Keratinocyte (primary cell): ENCODE data around the gene NFATC4. TPM values are rescaled to one million over a fixed set of nuclear protein-coding genes. Genes with fewer than 3 reads are reported as not detected.

Experiments
- DNase-seq: peaks from one replicate; pipeline ENCODE4 v3.0.0-alpha.2; 2011; ENCODE audit warnings: low read depth, missing footprints, low spot score
- FAIRE-seq: peaks from 2 replicates; lab custom pipeline; 2011; peaks lifted over from hg19 to GRCh38; lab: Jason Lieb, UNC
- H2AFZ ChIP-seq: 2 replicates; pipeline ENCODE4 v1.6.0; 2012; ENCODE audit warnings: low read length, control low read depth, inconsistent platforms; ENCODE audit not compliant: control insufficient read depth
- H3K27ac ChIP-seq: 2 replicates; pipeline ENCODE4 v1.5.1; 2011; ENCODE audit warnings: low read length; ENCODE audit not compliant: control insufficient read depth, insufficient read depth
- H3K27me3 ChIP-seq: 3 replicates; pipeline ENCODE4 v1.6.0; 2011; ENCODE audit warnings: low read length; ENCODE audit not compliant: control insufficient read depth, insufficient read depth; ENCODE audit errors: extremely low read depth
- H3K36me3 ChIP-seq, 2 experiments: 2 replicates in 1 of 2; 3 replicates in 1 of 2; pipeline ENCODE4 v1.5.1; 2011; ENCODE audit warnings: low read length in 2 of 2, mild to moderate bottlenecking in 1 of 2; ENCODE audit not compliant: control insufficient read depth in 2 of 2, insufficient read depth in 2 of 2; ENCODE audit errors: extremely low read depth in 1 of 2
- H3K4me1 ChIP-seq: 3 replicates; pipeline ENCODE4 v1.5.1; 2011; ENCODE audit warnings: low read length; ENCODE audit not compliant: control insufficient read depth, insufficient read depth; ENCODE audit errors: extremely low read depth
- H3K4me2 ChIP-seq: 3 replicates; pipeline ENCODE4 v1.6.0; 2011; ENCODE audit warnings: low read depth, low read length; ENCODE audit not compliant: control insufficient read depth, insufficient read depth; ENCODE audit errors: extremely low read depth
- H3K4me3 ChIP-seq, 3 experiments: fragments of 200-600 bp in 1 of 3; sonication (generic) in 1 of 3; 2 replicates in 2 of 3; 3 replicates in 1 of 3; pipeline ENCODE4 v1.5.1; 2011 to 2016; ENCODE audit warnings: low read length in 3 of 3, mild to moderate bottlenecking in 3 of 3, control low read depth in 2 of 3, inconsistent platforms in 1 of 3, low read depth in 1 of 3, mixed read lengths in 1 of 3, mixed run types in 1 of 3, moderate library complexity in 1 of 3; ENCODE audit not compliant: control insufficient read depth in 2 of 3, insufficient read depth in 2 of 3; ENCODE audit errors: extremely low read depth in 1 of 3
- H3K79me2 ChIP-seq: 2 replicates; pipeline ENCODE4 v1.6.0; 2012; ENCODE audit warnings: low read length; ENCODE audit not compliant: control insufficient read depth, insufficient read depth
- H3K9ac ChIP-seq: 3 replicates; pipeline ENCODE4 v1.6.0; 2011; ENCODE audit warnings: low read length; ENCODE audit not compliant: control insufficient read depth, insufficient read depth; ENCODE audit errors: extremely low read depth
- H3K9me1 ChIP-seq: 3 replicates; pipeline ENCODE4 v1.6.0; 2011; ENCODE audit warnings: low read length; ENCODE audit not compliant: control insufficient read depth, insufficient read depth; ENCODE audit errors: extremely low read depth
- H3K9me3 ChIP-seq: 2 replicates; pipeline ENCODE4 v1.5.1; 2012; ENCODE audit warnings: low read depth, low read length; ENCODE audit not compliant: control insufficient read depth
- H4K20me1 ChIP-seq: 3 replicates; pipeline ENCODE4 v1.6.0; 2011; ENCODE audit warnings: low read length; ENCODE audit not compliant: control insufficient read depth, insufficient read depth; ENCODE audit errors: extremely low read depth
- EZH2 ChIP-seq: IDR thresholded peaks from one replicate; pipeline ENCODE4 v1.6.1; 2012; ENCODE audit warnings: inconsistent platforms, mild to moderate bottlenecking, low read length, moderate library complexity
- dilution Hi-C: fragments of 300-500 bp; cut with MboI; formaldehyde crosslinking; loops from one replicate; pipeline ENCODE4 v1.7.0; 2020; ENCODE audit warnings: low sequenced_read_pairs; ENCODE audit not compliant: extremely low pct_ligation_motif_present
- polyA plus RNA-seq, 5 experiments: library from polyadenylated mRNA; depleted of rRNA in 3 of 5; stranded (reverse) in 3 of 5; stranded (forward) in 1 of 5; unstranded in 1 of 5; fragments of >200 nt; gene quantifications; 1 replicate in 1 of 5; 2 replicates in 3 of 5; 3 replicates in 1 of 5; pipeline versions ENCODE4 v1.2.1 to v1.2.3, GENCODE V29; 2011 to 2012; ENCODE audit warnings: missing spikeins in 2 of 5, low read depth in 1 of 5, low replicate concordance in 1 of 5
- TF ChIP-seq, protein P1 (sequence below), 3 experiments: IDR thresholded peaks in 1 of 3; conservative IDR thresholded peaks in 1 of 3; optimal IDR thresholded peaks in 1 of 3; 2 replicates in 2 of 3; 3 replicates in 1 of 3; pipeline versions ENCODE3 to v1.5.1; 2011; ENCODE audit warnings: low read length in 3 of 3, mild to moderate bottlenecking in 3 of 3, moderate library complexity in 2 of 3, control low read depth in 1 of 3, inconsistent platforms in 1 of 3; ENCODE audit not compliant: insufficient read depth in 2 of 3; ENCODE audit errors: extremely low read depth in 1 of 3

The NFATC4 gene
- polyA plus RNA-seq, 1 donor (not counting 4 experiments of a cell fraction or from before 2014, with no cell fraction given): 0.92 TPM

DNA sequence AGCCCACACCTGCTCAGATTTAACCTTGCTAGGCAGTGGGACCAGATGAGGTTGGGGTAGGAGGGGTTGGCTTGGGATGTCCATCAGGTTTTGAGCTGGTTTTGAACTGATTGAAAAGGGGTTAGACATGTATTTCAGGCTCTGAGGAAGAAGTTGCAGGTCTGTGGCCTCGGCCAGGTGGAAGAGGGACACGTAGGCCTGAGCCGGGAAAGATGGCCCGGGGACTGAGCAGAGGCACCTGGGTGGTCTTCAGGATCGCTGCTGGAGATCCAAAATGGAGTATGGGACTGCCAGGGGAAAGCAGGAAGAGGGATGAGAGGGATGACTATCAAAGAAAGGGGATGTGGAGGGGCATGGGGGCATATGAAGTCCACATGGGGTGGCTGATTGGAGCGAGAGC lies 38.4 kb downstream of the NFATC4 start:
- no peaks in the 10 kb centered on the region for H3K9me1 ChIP-seq
- DNase-seq (no peak), FAIRE-seq (no peak)
- no peaks in the 10 kb centered on the region for H3K79me2 ChIP-seq
- dilution Hi-C loops: no loop called here
- H2AFZ ChIP-seq: no peak overlapping the region
- peaks cover 6% of the 10 kb centered on the region for H3K4me1 ChIP-seq
- H3K9ac ChIP-seq: no peak overlapping the region
- no peak overlapping the region for H3K4me2 ChIP-seq
- H3K36me3 ChIP-seq: no peaks in the 10 kb centered on the region
- H3K4me3 ChIP-seq: no peak overlapping the region
- H4K20me1 ChIP-seq: no peaks in the 10 kb centered on the region
- no peak overlapping the region for H3K27ac ChIP-seq
- TF ChIP-seq EZH2: no peak
- TF ChIP-seq, protein P1, sequence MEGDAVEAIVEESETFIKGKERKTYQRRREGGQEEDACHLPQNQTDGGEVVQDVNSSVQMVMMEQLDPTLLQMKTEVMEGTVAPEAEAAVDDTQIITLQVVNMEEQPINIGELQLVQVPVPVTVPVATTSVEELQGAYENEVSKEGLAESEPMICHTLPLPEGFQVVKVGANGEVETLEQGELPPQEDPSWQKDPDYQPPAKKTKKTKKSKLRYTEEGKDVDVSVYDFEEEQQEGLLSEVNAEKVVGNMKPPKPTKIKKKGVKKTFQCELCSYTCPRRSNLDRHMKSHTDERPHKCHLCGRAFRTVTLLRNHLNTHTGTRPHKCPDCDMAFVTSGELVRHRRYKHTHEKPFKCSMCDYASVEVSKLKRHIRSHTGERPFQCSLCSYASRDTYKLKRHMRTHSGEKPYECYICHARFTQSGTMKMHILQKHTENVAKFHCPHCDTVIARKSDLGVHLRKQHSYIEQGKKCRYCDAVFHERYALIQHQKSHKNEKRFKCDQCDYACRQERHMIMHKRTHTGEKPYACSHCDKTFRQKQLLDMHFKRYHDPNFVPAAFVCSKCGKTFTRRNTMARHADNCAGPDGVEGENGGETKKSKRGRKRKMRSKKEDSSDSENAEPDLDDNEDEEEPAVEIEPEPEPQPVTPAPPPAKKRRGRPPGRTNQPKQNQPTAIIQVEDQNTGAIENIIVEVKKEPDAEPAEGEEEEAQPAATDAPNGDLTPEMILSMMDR (optimal IDR thresholded peaks at IDR 0.05 in 1 of 3, IDR thresholded peaks at IDR 0.05 in 1 of 3, conservative IDR thresholded peaks at IDR 0.05 in 1 of 3; ENCODE audit: extremely low read depth in 1 of 3, insufficient read depth in 2 of 3, low read length in 3 of 3): no peak
- H3K9me3 ChIP-seq: no peaks in the 10 kb centered on the region
- H3K27me3 ChIP-seq: no peaks in the 10 kb centered on the region

DNA sequence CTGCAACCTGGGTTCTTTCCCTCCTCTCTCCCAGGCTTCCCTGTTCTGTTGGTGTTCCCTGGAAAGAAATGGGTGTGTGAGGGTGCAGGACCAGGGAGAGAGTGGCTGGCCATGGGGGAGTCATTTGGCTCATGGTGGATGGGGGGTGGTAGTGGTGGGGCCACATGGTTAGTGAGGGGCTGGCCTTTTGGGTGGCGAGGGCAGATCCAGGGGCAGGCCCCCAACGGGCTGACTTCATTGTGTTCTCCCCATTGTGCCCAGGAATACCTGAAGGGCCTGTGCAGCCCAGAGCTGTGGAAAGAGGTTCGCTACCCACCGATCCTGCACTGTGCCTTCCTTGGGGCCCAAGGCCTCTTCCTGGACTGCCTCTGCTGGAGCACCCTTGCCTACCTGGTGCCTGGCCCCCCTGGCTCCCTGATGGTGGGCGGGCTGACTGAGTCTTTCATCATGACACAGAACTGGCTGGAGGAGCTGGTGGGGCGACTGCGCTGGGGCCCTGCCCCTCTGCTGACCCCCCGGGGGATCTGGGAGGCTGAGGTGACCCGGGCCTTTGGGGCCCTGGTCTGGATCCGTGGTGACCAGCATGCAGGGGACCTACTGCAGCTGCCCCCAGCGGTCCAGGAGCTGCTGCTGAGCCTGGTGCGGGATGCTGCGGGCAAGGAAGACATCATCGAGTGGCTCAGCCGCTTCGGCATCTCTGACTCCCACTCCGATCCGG lies 39.8 kb downstream of the NFATC4 start:
- Histone ChIP-seq H3K4me2 (no peak overlapping the region), H3K4me1 (peaks cover 6% of the 10 kb centered on the region), H3K9ac (no peak overlapping the region), H3K9me1 (peaks cover 2% of the 10 kb centered on the region), H3K79me2 (no peaks in the 10 kb centered on the region), H3K27ac (no peak overlapping the region), H3K9me3 (no peaks in the 10 kb centered on the region), H3K36me3 (no peaks in the 10 kb centered on the region), H4K20me1 (no peaks in the 10 kb centered on the region), H2AFZ (no peak overlapping the region), H3K27me3 (no peaks in the 10 kb centered on the region), H3K4me3 (no peak overlapping the region)
- DNase-seq: no peak
- TF ChIP-seq, protein P1 (optimal IDR thresholded peaks at IDR 0.05 in 1 of 3, IDR thresholded peaks at IDR 0.05 in 1 of 3, conservative IDR thresholded peaks at IDR 0.05 in 1 of 3; ENCODE audit: extremely low read depth in 1 of 3, insufficient read depth in 2 of 3, low read length in 3 of 3): no peak
- no peak for TF ChIP-seq EZH2
- dilution Hi-C loops: no loop called here
- FAIRE-seq: no peak
